HG03175 (cell line): ENCODE measurements around the gene FBXO11.
"Not testable (repeated sequence)": the region's sequence is repeated elsewhere in the genome, so short reads cannot be mapped to it uniquely, and the experiment has no call there.

Source experiments
- ATAC-seq: cut with Tn5 transposase; IDR thresholded peaks from one replicate; pipeline ENCODE4 v1.9.1; 2021; ENCODE audit warnings: mild to moderate bottlenecking, moderate library complexity; ENCODE audit not compliant: unreplicated experiment

The FBXO11 gene

GRCh38 chr2:47906157-47907038 is at the start of gene FBXO11:
TSS of gene FBXO11 (minus strand) at chr2:47906498. CDS start at chr2:47905720, 778 bp downstream.
- peak; percentile 86 for ATAC-seq

DNA sequence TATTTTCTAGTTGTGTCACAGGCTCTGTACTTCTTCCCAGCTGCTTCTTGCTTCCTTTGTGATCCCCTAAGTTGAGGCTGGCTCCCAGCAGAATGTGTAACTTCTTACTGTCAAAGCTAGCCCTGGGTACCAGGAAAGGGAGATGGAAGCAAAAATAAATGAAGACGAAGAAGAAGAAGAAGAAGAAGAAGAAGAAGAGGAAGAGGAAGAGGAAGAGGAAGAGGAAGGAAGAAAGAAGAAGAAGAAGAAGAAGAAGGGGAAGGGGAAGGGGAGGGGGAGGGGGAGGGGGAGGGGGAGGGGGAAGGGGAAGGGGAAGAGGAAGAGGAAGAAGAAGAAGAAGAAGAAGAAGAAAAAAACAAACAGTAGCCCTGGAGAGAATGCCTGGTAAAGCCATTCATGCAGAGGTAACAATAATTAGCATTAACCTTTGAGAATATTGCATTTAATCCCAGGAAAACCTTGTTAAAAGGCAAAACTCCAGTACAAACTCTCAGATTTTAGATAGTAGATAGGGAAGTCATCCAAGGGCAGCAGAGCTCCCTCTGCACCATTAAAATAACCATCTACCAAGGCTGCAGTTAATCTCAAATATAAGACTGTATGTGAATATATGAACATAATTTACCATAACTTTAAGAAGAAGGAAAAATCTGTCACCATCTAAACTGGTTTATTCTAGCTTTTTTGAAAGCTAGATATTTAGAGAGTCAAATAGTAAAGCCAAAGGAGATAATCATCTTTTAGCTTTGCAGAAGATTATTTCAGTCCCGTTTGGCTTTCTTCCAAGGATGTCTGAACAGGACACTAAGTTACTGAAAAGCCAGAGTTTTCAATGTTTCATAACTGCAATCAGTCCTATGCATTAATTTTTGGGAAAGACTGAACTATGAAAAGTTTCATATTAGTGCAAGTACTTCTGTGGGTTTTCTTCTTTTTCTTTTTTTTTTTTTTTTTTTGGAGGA is 44.3 kb upstream of the FBXO11 start:
- ATAC-seq: no peak

DNA sequence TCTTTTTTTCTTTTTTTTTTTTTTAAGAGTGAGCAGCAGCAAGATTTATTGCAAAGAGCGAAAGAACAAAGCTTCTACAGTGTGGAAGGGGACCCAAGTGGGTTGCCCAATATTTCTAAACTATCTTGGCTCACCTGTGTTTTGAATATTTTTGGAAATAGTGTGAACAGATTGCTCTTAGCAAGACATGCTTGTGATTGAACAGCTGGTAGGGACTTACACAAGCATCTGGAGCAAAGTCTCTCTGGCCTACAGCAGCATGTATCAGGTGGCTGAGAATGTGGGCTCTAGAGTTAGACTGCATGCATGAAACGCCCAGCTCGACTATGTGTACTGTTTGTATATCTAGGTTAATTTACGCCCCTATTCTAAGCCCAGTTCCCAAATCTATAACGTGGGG is 40.3 kb upstream of the FBXO11 start:
- no peak for ATAC-seq

GRCh38 chr2:47945046-47945781 is 38.9 kb upstream of the FBXO11 start:
- no peak for ATAC-seq

GRCh38 chr2:47941936-47942335 is 35.6 kb upstream of the FBXO11 start:
- no peak for ATAC-seq

DNA sequence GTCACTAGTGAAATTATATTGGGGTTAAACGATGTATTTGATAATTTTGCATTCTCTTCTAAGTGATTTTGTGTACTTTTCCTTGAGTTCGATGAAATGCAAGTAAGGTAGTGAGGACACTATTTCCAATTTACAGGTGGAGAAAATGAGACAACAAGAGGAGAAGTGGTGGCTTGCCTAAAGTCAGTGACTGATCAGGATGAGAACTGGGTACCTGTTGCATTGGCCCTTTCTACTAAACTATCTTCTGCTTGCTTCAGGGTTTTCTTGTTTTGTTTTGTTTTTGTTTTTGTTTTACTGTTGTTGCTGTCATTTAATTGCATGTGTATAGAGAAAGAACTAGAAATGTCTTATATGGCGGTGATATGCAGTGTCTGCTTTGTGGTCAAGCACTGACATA is 31.4 kb upstream of the FBXO11 start:
- no peak for ATAC-seq

- ATAC-seq: no peak
These were observed 28.8 kb upstream of the FBXO11 start for GRCh38 chr2:47935071-47935470.

DNA sequence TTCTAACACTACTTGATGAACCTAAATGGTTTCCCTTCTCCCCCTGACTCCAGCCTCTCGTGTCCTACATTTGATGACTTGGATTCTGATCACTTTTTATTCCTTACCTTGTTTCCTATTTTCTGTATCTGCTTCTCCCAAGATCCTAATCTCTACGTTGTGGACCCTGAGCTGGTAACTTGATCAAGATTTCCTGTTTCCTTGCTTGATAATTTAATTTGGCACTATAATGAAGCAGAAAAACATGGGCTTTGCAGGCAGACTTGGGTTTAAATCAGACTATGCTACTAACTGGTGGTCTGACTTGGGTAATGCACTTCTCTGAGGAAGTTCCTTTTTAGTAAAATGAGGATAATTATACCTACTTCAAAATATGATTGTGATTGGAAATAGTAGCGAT is 11.7 kb upstream of the FBXO11 start:
- no peak for ATAC-seq

DNA sequence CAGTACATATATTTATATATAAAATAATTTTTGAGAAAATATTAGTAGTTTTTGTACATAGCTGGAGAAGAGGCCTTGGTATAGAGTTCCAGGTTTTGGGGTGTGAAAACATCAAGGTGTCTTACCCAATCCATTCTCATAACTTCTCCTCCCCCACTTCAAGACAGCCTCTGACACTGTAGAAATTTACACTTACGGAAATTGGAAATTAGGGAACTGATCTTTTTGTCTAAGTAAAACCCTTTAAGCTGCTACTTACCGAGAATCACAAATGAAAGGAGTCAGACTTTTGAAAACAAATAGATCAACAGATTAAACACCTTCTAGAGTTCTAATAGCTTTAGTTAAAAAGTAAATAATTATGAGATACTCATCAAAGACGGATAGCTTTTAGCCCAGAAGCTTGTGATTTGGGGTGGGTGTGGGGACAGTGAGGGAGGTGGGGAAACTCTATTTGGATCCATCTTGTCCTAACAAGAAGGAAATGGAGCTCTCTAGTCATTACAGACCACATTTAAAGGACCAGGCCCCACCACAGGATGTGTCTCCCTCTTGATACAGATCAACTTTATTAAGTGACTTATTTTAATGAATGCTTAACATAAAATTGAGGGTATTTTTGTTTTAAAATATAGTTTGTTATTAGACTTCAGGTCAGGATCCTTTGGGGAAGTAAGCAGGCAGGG is 11.1 kb upstream of the FBXO11 start:
- ATAC-seq: no peak

GRCh38 chr2:47916412-47916811 is 10.1 kb upstream of the FBXO11 start:
- ATAC-seq: no peak

DNA sequence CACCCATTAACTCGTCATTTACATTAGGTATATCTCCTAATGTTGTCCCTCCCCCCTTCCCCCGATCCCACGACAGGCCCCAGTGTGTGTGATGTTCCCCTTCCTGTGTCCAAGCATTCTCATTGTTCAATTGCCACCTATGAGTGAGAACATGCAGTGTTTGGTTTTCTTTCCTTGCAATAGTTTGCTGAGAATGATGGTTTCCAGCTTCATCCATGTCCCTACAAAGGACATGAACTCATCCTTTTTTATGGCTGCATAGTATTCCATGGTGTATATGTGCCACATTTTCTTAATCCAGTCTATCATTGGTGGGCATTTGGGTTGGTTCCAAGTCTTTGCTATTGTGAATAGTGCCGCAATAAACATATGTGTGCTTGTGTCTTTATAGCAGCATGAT is 4.4 kb upstream of the FBXO11 start:
- not testable (repeated sequence) for ATAC-seq

DNA sequence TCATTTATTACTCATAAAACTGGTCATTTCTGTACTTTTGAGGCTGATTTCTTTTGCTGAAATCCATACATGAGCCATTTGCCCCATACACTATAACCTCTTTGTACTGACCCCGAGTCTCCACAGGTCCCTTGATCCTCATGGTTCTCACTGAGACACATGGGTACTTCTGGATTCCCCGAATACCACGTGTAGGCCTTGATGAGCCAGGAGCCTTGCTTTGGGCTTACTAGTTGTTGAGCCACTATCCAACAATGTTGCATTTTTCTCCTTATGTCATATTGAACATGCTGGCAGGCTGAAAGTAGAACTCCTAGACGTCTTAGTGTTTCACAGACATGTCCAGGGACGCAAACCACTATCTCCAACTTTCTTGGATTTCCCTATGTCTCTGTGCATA is 2.4 kb upstream of the FBXO11 start:
- ATAC-seq: no peak

DNA sequence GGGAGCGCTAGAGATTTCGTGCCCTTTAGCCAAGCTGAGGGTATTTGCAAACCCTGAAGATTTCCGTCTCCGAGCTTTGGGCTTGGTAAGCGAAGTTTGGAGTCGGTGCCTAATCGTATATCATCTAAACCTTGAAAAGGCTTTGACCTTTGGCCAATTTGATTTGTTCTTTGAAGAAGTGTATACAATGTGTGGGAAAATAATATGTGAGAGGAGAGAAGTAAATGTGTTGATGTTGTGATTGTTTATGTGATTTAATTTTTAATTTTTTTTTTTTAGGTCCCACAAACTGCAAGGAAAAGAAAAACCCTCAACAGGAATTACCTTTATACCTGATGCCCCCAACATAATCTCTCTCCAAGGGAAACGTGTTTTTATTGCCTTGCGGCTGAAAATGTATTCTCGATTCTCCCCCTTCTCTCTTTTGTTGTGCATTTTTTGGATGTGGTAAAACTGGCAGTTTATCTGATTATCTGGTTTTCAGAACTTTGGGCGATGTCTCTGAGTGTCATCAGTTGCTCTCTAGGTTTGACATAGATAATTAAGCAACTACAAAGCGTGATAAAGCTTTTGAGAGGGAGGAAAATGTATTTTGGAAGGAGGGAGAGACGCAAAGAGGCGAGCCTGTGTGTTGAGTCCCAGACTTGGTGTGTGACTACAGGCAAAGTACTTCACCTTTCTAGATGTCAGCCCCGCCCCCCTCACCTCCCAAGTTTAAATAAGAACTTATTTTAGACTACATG is 912 bp upstream of the FBXO11 start:
- no peak for ATAC-seq

DNA sequence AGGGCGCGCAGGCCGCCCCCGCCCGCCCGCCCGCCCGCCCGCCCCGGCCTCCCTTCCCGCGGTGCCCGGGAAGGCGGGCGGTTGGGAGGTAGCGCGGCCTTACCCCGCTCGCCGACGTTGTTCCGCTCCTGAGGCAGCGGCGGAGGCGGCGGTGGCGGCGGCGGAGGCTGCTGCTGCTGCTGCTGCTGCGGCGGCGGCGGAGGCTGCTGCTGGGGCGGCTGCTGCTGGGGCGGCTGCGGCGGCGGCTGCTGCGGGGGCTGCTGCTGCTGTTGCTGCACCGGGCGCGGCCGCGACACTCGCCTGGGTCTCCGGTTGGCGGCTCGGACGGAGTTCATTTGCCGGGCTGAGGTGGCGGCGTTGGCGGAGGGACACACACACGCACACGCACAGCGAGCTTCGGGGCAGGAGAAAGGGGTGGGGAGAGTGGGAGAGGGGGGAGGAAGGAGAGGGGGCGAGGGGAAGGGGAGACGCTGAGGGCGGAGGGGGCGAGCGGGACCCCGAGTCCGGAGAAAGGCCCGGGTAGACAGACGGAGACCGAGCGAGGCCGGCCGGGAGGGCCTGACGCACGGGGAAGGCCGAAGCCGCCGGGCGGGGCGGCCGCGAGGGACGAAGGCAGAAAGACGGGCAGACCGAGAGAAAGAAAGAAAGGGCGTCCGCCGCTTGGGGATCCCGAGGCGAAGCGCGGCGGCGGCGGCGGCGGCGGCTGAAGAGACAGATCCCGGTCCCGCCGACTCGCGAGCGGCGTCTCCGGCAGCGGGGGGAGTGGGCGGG is 727 bp downstream of the FBXO11 start:
- peak; percentile 17 for ATAC-seq

DNA sequence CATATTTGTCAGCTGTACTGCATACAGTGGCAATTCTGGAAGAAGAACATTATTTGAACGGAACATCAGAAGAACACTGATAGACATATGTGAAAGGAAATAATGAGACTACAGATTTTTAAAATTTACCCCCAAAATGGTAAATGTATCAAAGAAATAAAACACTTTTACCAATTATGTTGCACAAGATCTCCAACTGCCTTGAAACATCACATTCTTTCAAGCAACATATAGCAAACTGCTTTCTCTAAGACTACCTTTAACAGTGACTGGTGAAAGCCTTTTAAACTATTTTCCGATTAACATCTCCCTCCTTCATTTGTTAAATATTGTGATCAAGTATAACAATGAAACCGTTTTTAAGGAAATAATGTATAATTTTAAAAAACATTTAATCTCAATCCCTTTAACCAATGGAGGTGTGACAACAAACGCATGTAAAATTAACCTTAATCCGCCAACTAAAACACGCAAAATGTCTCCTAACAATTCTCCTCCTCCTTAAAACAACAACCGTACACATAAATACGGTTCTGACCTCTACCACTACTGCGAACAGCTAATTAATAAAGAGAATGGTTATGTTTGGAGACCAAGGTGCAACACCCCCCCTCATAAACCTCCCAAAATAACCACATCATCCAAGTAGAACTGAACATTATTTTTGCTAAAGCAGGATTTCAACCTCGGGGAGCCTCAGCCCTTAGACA is 2.4 kb downstream of the FBXO11 start:
- ATAC-seq: no peak

DNA sequence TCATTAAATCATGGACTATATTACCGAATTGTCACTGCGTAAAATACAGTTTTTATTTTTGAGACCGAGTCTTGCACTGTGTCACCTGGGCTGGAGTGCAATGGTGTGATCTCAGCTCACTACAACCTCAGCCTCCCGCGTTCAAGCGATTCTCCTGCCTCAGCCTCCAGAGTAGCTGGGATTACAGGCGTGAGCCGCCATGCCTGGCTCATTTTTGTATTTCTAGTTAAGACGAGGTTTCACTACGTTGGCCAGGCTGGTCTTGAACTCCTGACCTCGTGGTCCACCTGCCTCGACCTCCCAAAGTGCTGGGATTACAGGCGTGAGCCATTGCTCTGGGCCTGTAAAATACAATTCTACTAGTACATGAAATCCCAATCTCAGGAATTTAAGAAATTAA is 4.4 kb downstream of the FBXO11 start:
- ATAC-seq: not testable (repeated sequence)

GRCh38 chr2:47900857-47901256 is 5.4 kb downstream of the FBXO11 start:
- ATAC-seq: no peak
